Chondrocyte (in vitro differentiated cells): ENCODE results near the gene TRIP12. TPM values are rescaled to one million over a fixed set of nuclear protein-coding genes. Genes with fewer than 3 reads are reported as not detected.

Source experiments
- DNase-seq: peaks from one replicate; pipeline ENCODE4 v3.0.0; 2021; ENCODE audit warnings: mixed read lengths, low spot score
- H3K27ac Mint-ChIP-seq: one replicate; pipeline ENCODE4 v1.8.0; 2021; ENCODE audit warnings: mild to moderate bottlenecking, moderate library complexity, mixed read lengths; ENCODE audit not compliant: unreplicated experiment
- H3K27me3 Mint-ChIP-seq: 2 replicates; pipeline ENCODE4 v1.8.0; 2021; ENCODE audit warnings: low read depth, mixed read lengths
- H3K36me3 Mint-ChIP-seq: 2 replicates; pipeline ENCODE4 v1.8.0; 2021; ENCODE audit warnings: low read depth, mixed read lengths
- H3K4me1 Mint-ChIP-seq: 2 replicates; pipeline ENCODE4 v1.8.0; 2021; ENCODE audit warnings: low read depth, mild to moderate bottlenecking, mixed read lengths
- H3K4me3 Mint-ChIP-seq: one replicate; pipeline ENCODE4 v1.8.0; 2021; ENCODE audit warnings: mild to moderate bottlenecking, moderate library complexity, mixed read lengths; ENCODE audit not compliant: unreplicated experiment
- H3K9me3 Mint-ChIP-seq: 2 replicates; pipeline ENCODE4 v1.8.0; 2021; ENCODE audit warnings: low read depth, mixed read lengths
- total RNA-seq: library from RNA; stranded (reverse); gene quantifications from 3 replicates; pipeline ENCODE4 v1.2.1, GENCODE V29; 2021
- TF ChIP-seq, protein P1 (sequence below): fragments of 200-600 bp; sonication (generic); IDR thresholded peaks from 2 replicates; pipeline ENCODE4 v1.5.0; 2021; ENCODE audit warnings: antibody characterized with exemption, mild to moderate bottlenecking, moderate library complexity

The TRIP12 gene
- total RNA-seq, 1 donor from 2014 or later, result 223 TPM

DNA sequence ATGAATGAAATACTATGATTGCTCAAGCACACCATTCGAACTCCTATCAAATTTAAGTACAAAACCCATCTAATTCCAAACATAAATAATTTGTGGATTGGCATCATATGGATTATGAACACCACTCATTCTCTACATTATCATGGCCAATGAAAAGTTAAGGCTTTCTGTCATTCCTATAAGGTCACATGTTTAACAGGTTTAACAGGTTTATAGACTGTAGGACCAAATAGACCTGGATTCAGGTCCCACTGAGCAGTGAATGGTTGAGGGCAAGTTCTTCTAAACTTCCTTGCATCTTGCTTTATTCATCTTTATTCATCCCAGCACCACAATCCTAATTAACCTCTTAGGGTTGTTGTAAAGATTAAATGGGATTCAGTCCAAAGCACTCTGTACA, 33.9 kb upstream of the TRIP12 start:
- DNase-seq, result no peak

DNA sequence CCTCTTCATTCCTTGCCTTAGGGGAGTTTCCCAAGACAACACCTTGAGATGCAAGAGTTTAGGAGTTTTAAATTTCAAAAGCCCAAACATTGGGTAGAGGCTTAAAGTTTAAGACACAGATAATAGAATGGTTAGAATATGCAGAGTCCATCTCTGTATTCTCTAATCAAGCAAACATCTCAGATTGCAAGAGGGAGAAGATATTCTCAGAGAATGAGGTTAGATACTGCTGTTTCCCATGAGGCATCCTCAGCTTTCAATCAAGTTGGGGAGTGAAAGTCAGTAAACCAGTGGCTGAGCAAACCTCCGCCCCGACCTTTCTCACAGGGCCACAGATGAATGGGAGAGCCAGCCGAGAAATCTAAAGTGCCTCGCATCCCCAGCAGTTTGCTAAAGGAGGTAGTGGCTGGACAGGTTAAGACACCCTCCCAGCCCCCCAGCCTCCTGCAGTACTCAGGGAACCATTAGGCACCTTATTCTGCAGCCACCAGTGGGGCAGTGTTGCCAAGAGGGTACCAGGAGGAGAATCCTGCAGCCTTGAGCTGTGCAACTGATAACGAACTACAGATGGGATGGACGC, 30.5 kb upstream of the TRIP12 start:
- TF ChIP-seq, protein P1, sequence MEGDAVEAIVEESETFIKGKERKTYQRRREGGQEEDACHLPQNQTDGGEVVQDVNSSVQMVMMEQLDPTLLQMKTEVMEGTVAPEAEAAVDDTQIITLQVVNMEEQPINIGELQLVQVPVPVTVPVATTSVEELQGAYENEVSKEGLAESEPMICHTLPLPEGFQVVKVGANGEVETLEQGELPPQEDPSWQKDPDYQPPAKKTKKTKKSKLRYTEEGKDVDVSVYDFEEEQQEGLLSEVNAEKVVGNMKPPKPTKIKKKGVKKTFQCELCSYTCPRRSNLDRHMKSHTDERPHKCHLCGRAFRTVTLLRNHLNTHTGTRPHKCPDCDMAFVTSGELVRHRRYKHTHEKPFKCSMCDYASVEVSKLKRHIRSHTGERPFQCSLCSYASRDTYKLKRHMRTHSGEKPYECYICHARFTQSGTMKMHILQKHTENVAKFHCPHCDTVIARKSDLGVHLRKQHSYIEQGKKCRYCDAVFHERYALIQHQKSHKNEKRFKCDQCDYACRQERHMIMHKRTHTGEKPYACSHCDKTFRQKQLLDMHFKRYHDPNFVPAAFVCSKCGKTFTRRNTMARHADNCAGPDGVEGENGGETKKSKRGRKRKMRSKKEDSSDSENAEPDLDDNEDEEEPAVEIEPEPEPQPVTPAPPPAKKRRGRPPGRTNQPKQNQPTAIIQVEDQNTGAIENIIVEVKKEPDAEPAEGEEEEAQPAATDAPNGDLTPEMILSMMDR, result no peak
- H3K36me3 Mint-ChIP-seq, result no peaks in the 10 kb centered on the region
- H3K4me1 Mint-ChIP-seq, result no peaks in the 10 kb centered on the region
- H3K4me3 Mint-ChIP-seq, result no peak overlapping the region
- H3K27ac Mint-ChIP-seq, result no peak overlapping the region
- no peaks in the 10 kb centered on the region for H3K9me3 Mint-ChIP-seq
- DNase-seq, result no peak
- no peaks in the 10 kb centered on the region for H3K27me3 Mint-ChIP-seq

More for the DNA sequence above, 33.9 kb upstream of the TRIP12 start:
- H3K4me3 Mint-ChIP-seq, result no peak overlapping the region
- no peaks in the 10 kb centered on the region for H3K27me3 Mint-ChIP-seq
- H3K36me3 Mint-ChIP-seq, result no peaks in the 10 kb centered on the region
- TF ChIP-seq, protein P1, result no peak
- no peaks in the 10 kb centered on the region for H3K4me1 Mint-ChIP-seq
- H3K27ac Mint-ChIP-seq, result no peak overlapping the region
- no peaks in the 10 kb centered on the region for H3K9me3 Mint-ChIP-seq

DNA sequence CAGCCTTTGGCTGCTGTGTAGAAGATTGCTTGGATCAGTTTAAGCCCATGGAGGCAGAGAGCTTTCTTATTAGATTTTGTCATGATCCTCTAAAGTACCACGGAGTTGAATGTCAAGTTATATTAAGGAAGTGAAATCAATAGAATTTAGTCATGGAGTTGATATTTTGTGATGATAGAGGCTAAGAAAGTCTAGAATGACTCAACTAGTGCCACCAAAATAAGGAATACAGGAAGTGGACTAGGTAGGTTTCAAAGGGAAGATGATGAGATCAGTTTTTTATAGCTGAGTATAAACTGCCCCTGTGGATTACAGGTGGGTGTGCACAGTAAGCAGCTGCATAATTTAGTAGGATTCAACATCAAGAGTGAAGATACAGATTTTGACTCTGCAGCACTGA, 25.7 kb upstream of the TRIP12 start:
- H3K4me3 Mint-ChIP-seq, result no peak overlapping the region
- H3K9me3 Mint-ChIP-seq, result no peaks in the 10 kb centered on the region
- no peak overlapping the region for H3K27ac Mint-ChIP-seq
- no peak for DNase-seq
- H3K36me3 Mint-ChIP-seq, result no peaks in the 10 kb centered on the region
- TF ChIP-seq, protein P1, result no peak
- H3K4me1 Mint-ChIP-seq, result no peaks in the 10 kb centered on the region
- no peaks in the 10 kb centered on the region for H3K27me3 Mint-ChIP-seq

DNA sequence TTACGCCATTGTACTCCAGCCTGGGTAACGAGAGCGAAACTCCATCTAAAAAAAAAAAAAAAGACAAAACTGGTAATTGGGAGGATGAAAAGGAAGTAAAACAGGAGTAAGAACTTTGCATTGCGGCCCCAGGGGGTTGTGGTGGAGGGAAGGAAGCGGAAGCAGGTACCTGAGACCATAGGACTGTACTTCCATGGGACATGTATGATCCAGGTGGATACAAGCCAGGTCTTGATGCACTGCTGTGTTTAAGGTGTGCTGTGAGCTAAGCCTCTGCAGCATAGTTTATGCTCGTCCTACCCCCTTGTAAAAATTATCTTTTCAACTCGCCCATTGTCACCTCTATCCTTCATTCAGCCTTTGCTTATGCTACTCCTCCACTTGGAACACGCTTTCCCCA, 24.2 kb upstream of the TRIP12 start:
- Mint-ChIP-seq H3K27me3 (no peaks in the 10 kb centered on the region), H3K4me3 (no peak overlapping the region), H3K27ac (no peak overlapping the region), H3K9me3 (no peaks in the 10 kb centered on the region), H3K4me1 (no peaks in the 10 kb centered on the region), H3K36me3 (no peaks in the 10 kb centered on the region)
- DNase-seq, result no peak
- TF ChIP-seq, protein P1, result no peak

DNA sequence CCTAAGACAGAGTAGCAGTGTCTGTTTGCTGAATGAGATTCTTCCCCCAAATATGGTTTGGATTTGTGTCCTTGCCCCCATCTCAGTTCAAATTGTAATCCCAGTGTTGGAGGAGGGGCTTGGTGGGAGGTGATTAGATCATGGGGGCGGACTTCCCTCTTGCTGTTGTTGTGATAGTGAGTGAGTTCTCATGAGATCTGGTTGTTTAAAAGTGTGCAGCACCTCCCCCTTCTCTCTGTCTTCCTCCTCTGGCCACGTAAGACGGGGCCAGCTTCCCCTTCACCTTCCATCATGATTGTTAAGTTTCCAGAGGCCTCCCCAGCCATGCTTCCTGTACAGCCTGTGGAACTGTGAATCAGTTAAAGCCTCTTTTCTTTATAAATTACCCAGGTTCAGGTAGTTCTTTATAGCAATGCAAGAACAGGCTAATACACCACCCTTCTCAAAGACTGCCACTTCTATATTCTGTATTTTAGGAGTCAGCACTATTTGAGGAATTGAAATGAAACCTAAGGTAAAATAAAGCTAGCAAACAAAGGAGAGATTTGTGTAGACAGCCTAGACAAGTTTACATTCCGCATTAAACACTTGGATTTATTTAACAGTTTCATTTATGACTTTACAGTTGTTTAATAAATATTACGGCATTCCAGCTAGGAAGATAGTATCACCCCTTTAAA, 22.1 kb upstream of the TRIP12 start:
- Mint-ChIP-seq H3K27ac (no peak overlapping the region), H3K27me3 (no peaks in the 10 kb centered on the region), H3K4me1 (no peaks in the 10 kb centered on the region), H3K4me3 (no peak overlapping the region), H3K9me3 (no peaks in the 10 kb centered on the region), H3K36me3 (no peaks in the 10 kb centered on the region)
- no peak for DNase-seq
- TF ChIP-seq, protein P1, result no peak
